Measurements from ENCODE around the gene FIGNL1. TPM values are rescaled to one million over a fixed set of nuclear protein-coding genes. Genes with fewer than 3 reads are reported as not detected.
"Not testable (repeated sequence)": the region's sequence is repeated elsewhere in the genome, so short reads cannot be mapped to it uniquely, and the experiment has no call there.

The FIGNL1 gene
- total and polyA plus RNA-seq, 10 of the 15 experiments (the other 5 are each of a cell fraction or from before 2014, with no cell fraction given): 11.5 to 37.4 (median 29.0) TPM

- H3K27ac ChIP-seq (ENCODE audit: control insufficient read depth, insufficient read depth); H3K9ac ChIP-seq (ENCODE audit: control insufficient read depth, insufficient read depth, low read length); H3K36me3 ChIP-seq (ENCODE audit: control insufficient read depth in 2 of 2, insufficient read depth in 2 of 2, low read length in 1 of 2); H2AFZ ChIP-seq (ENCODE audit: control insufficient read depth, low read depth, low read length); BruUV-seq (replicated peaks); POLR2A ChIA-PET; H3K27me3 ChIP-seq (replicated peaks in 1 of 2; ENCODE audit: control insufficient read depth in 2 of 2, insufficient read depth in 2 of 2, low read length in 1 of 2); DNase-seq (ENCODE audit: low read depth, low spot score); RAD21 ChIA-PET (ENCODE audit: unreplicated experiment); FAIRE-seq; H3K79me2 ChIP-seq (ENCODE audit: control insufficient read depth, insufficient read depth, low read length); ATAC-seq; H3K9me3 ChIP-seq (replicated peaks; ENCODE audit: control insufficient read depth, insufficient read depth, low read length); H4K20me1 ChIP-seq (ENCODE audit: control insufficient read depth, insufficient read depth); in situ Hi-C loops (cut with MboI); H3K4me1 ChIP-seq (ENCODE audit: control insufficient read depth, insufficient read depth, low read length); intact Hi-C loops (cut with micrococcal nuclease; ENCODE audit: unreplicated experiment); H3K4me3 ChIP-seq; H3K4me2 ChIP-seq (ENCODE audit: control insufficient read depth, insufficient read depth): not testable (repeated sequence)
- SMC1A ChIA-PET (ENCODE audit: uncharacterized antibody, unreplicated experiment): interaction anchor here (0.7 kb wide), 1 partner anchor 1120 kb away, joined by 3 read pairs; no protein-coding TSS in a partner anchor
- 88% methylated on average over 14 of the region's 27 CpGs for WGBS (ENCODE audit: insufficient coverage, insufficient replicate concordance, low lambda C conversion rate, missing lambda C conversion rate)
- CTCF ChIA-PET: interaction anchor here (1.1 kb wide), 1 partner anchor 9 kb away, joined by 4 read pairs; no protein-coding TSS in a partner anchor
Measured at GRCh38 chr7:50459183-50459582, 9.0 kb upstream of the FIGNL1 start.

GRCh38 chr7:50458651-50459050 lies 8.5 kb upstream of the FIGNL1 start:
- H4K20me1 ChIP-seq (ENCODE audit: control insufficient read depth, insufficient read depth); H3K27ac ChIP-seq (ENCODE audit: control insufficient read depth, insufficient read depth); DNase-seq (ENCODE audit: low read depth, low spot score); H3K9me3 ChIP-seq (replicated peaks; ENCODE audit: control insufficient read depth, insufficient read depth, low read length); FAIRE-seq; H3K9ac ChIP-seq (ENCODE audit: control insufficient read depth, insufficient read depth, low read length); H2AFZ ChIP-seq (ENCODE audit: control insufficient read depth, low read depth, low read length); POLR2A ChIA-PET; intact Hi-C loops (cut with micrococcal nuclease; ENCODE audit: unreplicated experiment); H3K4me1 ChIP-seq (ENCODE audit: control insufficient read depth, insufficient read depth, low read length); in situ Hi-C loops (cut with MboI); RAD21 ChIA-PET (ENCODE audit: unreplicated experiment); ATAC-seq; H3K27me3 ChIP-seq (replicated peaks in 1 of 2; ENCODE audit: control insufficient read depth in 2 of 2, insufficient read depth in 2 of 2, low read length in 1 of 2); BruUV-seq (replicated peaks); H3K4me2 ChIP-seq (ENCODE audit: control insufficient read depth, insufficient read depth); H3K4me3 ChIP-seq; H3K79me2 ChIP-seq (ENCODE audit: control insufficient read depth, insufficient read depth, low read length); H3K36me3 ChIP-seq (ENCODE audit: control insufficient read depth in 2 of 2, insufficient read depth in 2 of 2, low read length in 1 of 2): not testable (repeated sequence)
- ChIA-PET CTCF (interaction anchor here (1.1 kb wide), 1 partner anchor 10 kb away, joined by 4 read pairs; no protein-coding TSS in a partner anchor), SMC1A (ENCODE audit: uncharacterized antibody, unreplicated experiment) (interaction anchor here (0.7 kb wide), 1 partner anchor 1120 kb away, joined by 3 read pairs; no protein-coding TSS in a partner anchor)
- WGBS (ENCODE audit: insufficient coverage, insufficient replicate concordance, low lambda C conversion rate, missing lambda C conversion rate): no CpG with 5 or more reads among the region's 4 CpGs
